HepG2 (cell line): Measurements from ENCODE around the gene CACNG7. TPM values are rescaled to one million over a fixed set of nuclear protein-coding genes. Genes with fewer than 3 reads are reported as not detected.

Experiments used
- ATAC-seq: fragments of 200-7000 bp; cut with Tn5 transposase; 3 replicates; pipeline ENCODE4 v1.9.1; 2020; ENCODE audit warnings: mild to moderate bottlenecking, moderate library complexity
- Bru-seq: library from RNA; stranded (reverse); fragments of 400-500 nt; gene quantifications from one replicate; lab custom pipeline; 2021; lab: Mats Ljungman, UMichigan
- BruChase-seq, 2 experiments: library from RNA; stranded (reverse); fragments of 400-500 nt; gene quantifications; one replicate each; lab custom pipeline; 2021; lab: Mats Ljungman, UMichigan
- BruUV-seq: library from RNA; stranded (reverse); fragments of 400-500 nt; replicated peaks from 2 replicates; lab custom pipeline; 2021; lab: Mats Ljungman, UMichigan
- CTCF ChIA-PET: fragments of 300-600 bp; formaldehyde crosslinking; extraction: SDS; loops from one replicate; lab custom pipeline; 2021; ENCODE audit warnings: low total read pairs, inconsistent platforms, low intra/inter-chr PET ratio; lab: Yijun Ruan, JAX
- POLR2A ChIA-PET: fragments of 350-600 bp; sonication (Branson Sonifier 250); formaldehyde crosslinking; loops from one replicate; lab custom pipeline; 2020; ENCODE audit warnings: antibody characterized with exemption, inconsistent platforms; lab: Yijun Ruan, JAX
- DNase-seq: peaks from one replicate; pipeline ENCODE4 v3.0.0-alpha.2; 2015; ENCODE audit warnings: low spot score
- FAIRE-seq: peaks from 3 replicates; lab custom pipeline; 2011; peaks lifted over from hg19 to GRCh38; lab: Jason Lieb, UNC
- H2AFZ ChIP-seq: one replicate; pipeline ENCODE4 v1.6.1; 2011; ENCODE audit warnings: low read length, inconsistent platforms
- H3K27ac ChIP-seq: fragments of 300-600 bp; 3 replicates; pipeline ENCODE4 v1.8.0; 2011; ENCODE audit warnings: mixed run types, mild to moderate bottlenecking, mixed read lengths, low read length, inconsistent platforms; ENCODE audit not compliant: insufficient read depth; ENCODE audit errors: extremely low read length
- H3K27me3 ChIP-seq, 2 experiments: fragments of 200-600 bp in 1 of 2; 2 replicates in 1 of 2; 3 replicates in 1 of 2; pipeline versions ENCODE4 v1.6.0 to v1.8.0; 2011; ENCODE audit warnings: low read length in 2 of 2, mild to moderate bottlenecking in 2 of 2, moderate library complexity in 2 of 2, inconsistent platforms in 1 of 2; ENCODE audit not compliant: insufficient read depth in 2 of 2, control insufficient read depth in 1 of 2
- H3K36me3 ChIP-seq, 2 experiments: fragments of 200-600 bp in 1 of 2; replicated peaks in 1 of 2; 2 replicates in 1 of 2; 3 replicates in 1 of 2; pipeline versions ENCODE4 v1.5.1 to v1.8.0; 2011; ENCODE audit warnings: low read length in 2 of 2, inconsistent platforms in 1 of 2; ENCODE audit not compliant: insufficient read depth in 2 of 2, control insufficient read depth in 1 of 2
- H3K4me1 ChIP-seq: 2 replicates; pipeline ENCODE4 v1.5.1; 2012; ENCODE audit warnings: low read length, inconsistent platforms; ENCODE audit not compliant: insufficient read depth
- H3K4me2 ChIP-seq: 2 replicates; pipeline ENCODE4 v1.6.0; 2011; ENCODE audit warnings: low read depth, low read length, inconsistent platforms
- H3K4me3 ChIP-seq, 3 experiments: fragments of 200-600 bp in 1 of 3; sonication (generic), shearing (Covaris generic) in 1 of 3; replicated peaks in 1 of 3; 2 replicates each; pipeline ENCODE4 v1.5.1; 2011 to 2016; ENCODE audit warnings: low read length in 3 of 3, inconsistent platforms in 2 of 3, low read depth in 2 of 3, mild to moderate bottlenecking in 2 of 3, control low read depth in 1 of 3, mixed read lengths in 1 of 3; ENCODE audit not compliant: insufficient read depth in 1 of 3
- H3K79me2 ChIP-seq: one replicate; pipeline ENCODE4 v1.6.1; 2011; ENCODE audit warnings: low read length, inconsistent platforms; ENCODE audit not compliant: insufficient read depth
- H3K9ac ChIP-seq: 2 replicates; pipeline ENCODE4 v1.6.0; 2011; ENCODE audit warnings: mild to moderate bottlenecking, low read depth, low read length, inconsistent platforms; ENCODE audit not compliant: insufficient read depth
- H3K9me3 ChIP-seq: 2 replicates; pipeline ENCODE4 v1.5.1; 2012; ENCODE audit warnings: mild to moderate bottlenecking, low read length
- H4K20me1 ChIP-seq: 2 replicates; pipeline ENCODE4 v1.6.0; 2011; ENCODE audit warnings: inconsistent platforms, mild to moderate bottlenecking, low read length, moderate library complexity; ENCODE audit not compliant: insufficient read depth
- ATF1 ChIP-seq: IDR thresholded peaks from 2 replicates; pipeline ENCODE4 v1.6.1; 2016; ENCODE audit warnings: mild to moderate bottlenecking, control low read depth
- DNMT1 ChIP-seq: sonication (generic); formaldehyde crosslinking; IDR thresholded peaks from 2 replicates; pipeline ENCODE4 v1.5.1; 2020; ENCODE audit warnings: mild to moderate bottlenecking, missing genetic modification reagents
- IRF2 ChIP-seq: IDR thresholded peaks from 2 replicates; pipeline ENCODE4 v1.6.1; 2018; ENCODE audit warnings: missing genetic modification reagents, missing compliant biosample characterization
- KDM3A ChIP-seq: IDR thresholded peaks from 2 replicates; pipeline ENCODE4 v1.6.1; 2018; ENCODE audit warnings: low read depth, missing compliant biosample characterization
- KDM5B ChIP-seq: sonication (generic); formaldehyde crosslinking; IDR thresholded peaks from 2 replicates; pipeline ENCODE4 v1.4.0; 2020; ENCODE audit warnings: missing genetic modification reagents, mild to moderate bottlenecking, borderline replicate concordance
- MAFF ChIP-seq: IDR thresholded peaks from 2 replicates; pipeline ENCODE4 v1.6.1; 2011; ENCODE audit warnings: low read depth, low read length, improper control_type of control experiment
- NFE2 ChIP-seq: sonication (generic); formaldehyde crosslinking; IDR thresholded peaks from 2 replicates; pipeline ENCODE4 v1.4.0; 2020; ENCODE audit warnings: missing genetic modification reagents
- NRL ChIP-seq: sonication (generic); formaldehyde crosslinking; IDR thresholded peaks from 2 replicates; pipeline ENCODE4 v1.5.0; 2020; ENCODE audit warnings: missing genetic modification reagents, mild to moderate bottlenecking, moderate library complexity, borderline replicate concordance
- SRF ChIP-seq: IDR thresholded peaks from 2 replicates; pipeline ENCODE4 v1.6.1; 2011; ENCODE audit warnings: mild to moderate bottlenecking, low read depth, low read length, moderate library complexity
- U2AF1 ChIP-seq: fragments of 200-400 bp; formaldehyde crosslinking; optimal IDR thresholded peaks from 2 replicates; pipeline ENCODE3; 2017; ENCODE audit warnings: mild to moderate bottlenecking, low read depth, low read length
- ZNF17 ChIP-seq: sonication (generic); formaldehyde crosslinking; IDR thresholded peaks from 2 replicates; pipeline ENCODE4 v1.5.0; 2020; ENCODE audit warnings: mild to moderate bottlenecking, missing genetic modification reagents
- ZNF564 ChIP-seq: sonication (generic); formaldehyde crosslinking; IDR thresholded peaks from 2 replicates; pipeline ENCODE4 v1.8.1; 2023; ENCODE audit warnings: mild to moderate bottlenecking, missing genetic modification reagents
- ZNF572 ChIP-seq: sonication (generic); formaldehyde crosslinking; IDR thresholded peaks from 2 replicates; pipeline ENCODE4 v1.5.1; 2020; ENCODE audit warnings: mild to moderate bottlenecking, missing genetic modification reagents
- WGBS: methylation state at CpG from one replicate; pipeline ENCODE4 v1.1.6; 2017; ENCODE audit warnings: low lambda C conversion rate; 5-methylcytosine and 5-hydroxymethylcytosine counted together
- in situ Hi-C: cut with HindIII; loops from 2 replicates; pipeline ENCODE4 v1.10.0; 2017; ENCODE audit warnings: low pct_unique_long_range_greater_than_20kb; ENCODE audit not compliant: extremely low pct_ligation_motif_present
- intact Hi-C: fragments of 100-400 bp; cut with micrococcal nuclease; formaldehyde crosslinking; loops from one replicate; pipeline ENCODE4 v1.10.0; 2022; ENCODE audit not compliant: unreplicated experiment
- long read RNA-seq, 2 experiments: library from RNA in 1 of 2; library from polyadenylated mRNA in 1 of 2; stranded (forward) in 1 of 2; unstranded in 1 of 2; transcript quantifications; one replicate each; pipeline ENCODE4 v2.0.0, GENCODE V29; 2019 to 2022
- polyA minus RNA-seq, 3 experiments: library from RNA; depleted of rRNA, polyadenylated mRNA; stranded (reverse); fragments of >200 nt; gene quantifications; 2 replicates each; pipeline ENCODE4 v1.2.3, GENCODE V29; 2011; ENCODE audit warnings: low replicate concordance in 1 of 3
- polyA plus RNA-seq, 8 experiments: library from polyadenylated mRNA; depleted of rRNA in 3 of 8; stranded (reverse) in 7 of 8; unstranded in 1 of 8; fragments of >200 nt; fragmentation: Illumina TruSeq in 4 of 8; extraction: Trizol in 4 of 8; gene quantifications; 2 replicates each; pipeline versions ENCODE4 v1.2.1 to v1.2.3, GENCODE V29; 2011 to 2016; ENCODE audit warnings: low read depth in 4 of 8, missing spikeins in 1 of 8, mixed read lengths in 1 of 8; ENCODE audit not compliant: insufficient read depth in 1 of 8
- total RNA-seq, 5 experiments: library from RNA; depleted of rRNA; stranded (reverse); fragments of >200 nt; fragmentation: Illumina TruSeq; extraction: Trizol; gene quantifications; 2 replicates each; pipeline ENCODE4 v1.2.3, GENCODE V29; 2016; ENCODE audit warnings: low read depth in 1 of 5
- TF ChIP-seq, protein P1 (sequence below): IDR thresholded peaks from 2 replicates; pipeline ENCODE4 v1.6.1; 2016
- TF ChIP-seq, protein P2 (sequence below): sonication (generic); formaldehyde crosslinking; IDR thresholded peaks from 2 replicates; pipeline ENCODE4 v1.4.0; 2020; ENCODE audit warnings: missing genetic modification reagents

CACNG7 gene, protein sequence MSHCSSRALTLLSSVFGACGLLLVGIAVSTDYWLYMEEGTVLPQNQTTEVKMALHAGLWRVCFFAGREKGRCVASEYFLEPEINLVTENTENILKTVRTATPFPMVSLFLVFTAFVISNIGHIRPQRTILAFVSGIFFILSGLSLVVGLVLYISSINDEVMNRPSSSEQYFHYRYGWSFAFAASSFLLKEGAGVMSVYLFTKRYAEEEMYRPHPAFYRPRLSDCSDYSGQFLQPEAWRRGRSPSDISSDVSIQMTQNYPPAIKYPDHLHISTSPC
- total RNA-seq (2016; rRNA removed; fragmentation: Illumina TruSeq; extraction: Trizol) (not detected in 2 replicates), polyA plus RNA-seq (2011; rRNA removed) (not detected in 2 replicates), polyA minus RNA-seq (2011; rRNA and poly(A)+ RNA removed; ENCODE audit: low replicate concordance) (not detected in 2 replicates), Bru-seq, nascent RNA (not detected), BruChase-seq, experiment 1, labeled RNA remaining after a 6-hour chase (percentile 6 among the genes with signal in this experiment), BruChase-seq, experiment 2, labeled RNA remaining after a 2-hour chase (percentile 3 among the genes with signal in this experiment)
- total RNA-seq (2016; cell fraction: cytosol; rRNA removed; fragmentation: Illumina TruSeq; extraction: Trizol; ENCODE audit: low read depth) = not detected in 2 replicates
- total RNA-seq (2016; cell fraction: insoluble cytoplasmic fraction; rRNA removed; fragmentation: Illumina TruSeq; extraction: Trizol) = not detected in 2 replicates
- not detected in 2 replicates for total RNA-seq (2016; cell fraction: membrane; rRNA removed; fragmentation: Illumina TruSeq; extraction: Trizol)
- total RNA-seq (2016; cell fraction: nucleus; rRNA removed; fragmentation: Illumina TruSeq; extraction: Trizol) = not detected in 2 replicates
- not detected in 2 replicates for polyA plus RNA-seq (2011; cell fraction: cytosol; rRNA removed)
- not detected in 2 replicates for polyA plus RNA-seq (2011; cell fraction: nucleus; rRNA removed)
- not detected in 2 replicates for polyA plus RNA-seq (2012)
- not detected in 2 replicates for polyA plus RNA-seq (2016; cell fraction: cytosol; fragmentation: Illumina TruSeq; extraction: Trizol; ENCODE audit: low read depth)
- not detected in 2 replicates for polyA plus RNA-seq (2016; cell fraction: insoluble cytoplasmic fraction; fragmentation: Illumina TruSeq; extraction: Trizol; ENCODE audit: low read depth)
- not detected in 2 replicates for polyA plus RNA-seq (2016; cell fraction: membrane; fragmentation: Illumina TruSeq; extraction: Trizol; ENCODE audit: low read depth)
- not detected in 2 replicates for polyA plus RNA-seq (2016; cell fraction: nucleus; fragmentation: Illumina TruSeq; extraction: Trizol; ENCODE audit: insufficient read depth, low read depth)
- not detected in 2 replicates for polyA minus RNA-seq (2011; cell fraction: cytosol; rRNA and poly(A)+ RNA removed)
- polyA minus RNA-seq (2011; cell fraction: nucleus; rRNA and poly(A)+ RNA removed) = not detected in 2 replicates
- long read RNA-seq, experiment 1 = 0 reads
- long read RNA-seq, experiment 2 = 0 reads

DNA sequence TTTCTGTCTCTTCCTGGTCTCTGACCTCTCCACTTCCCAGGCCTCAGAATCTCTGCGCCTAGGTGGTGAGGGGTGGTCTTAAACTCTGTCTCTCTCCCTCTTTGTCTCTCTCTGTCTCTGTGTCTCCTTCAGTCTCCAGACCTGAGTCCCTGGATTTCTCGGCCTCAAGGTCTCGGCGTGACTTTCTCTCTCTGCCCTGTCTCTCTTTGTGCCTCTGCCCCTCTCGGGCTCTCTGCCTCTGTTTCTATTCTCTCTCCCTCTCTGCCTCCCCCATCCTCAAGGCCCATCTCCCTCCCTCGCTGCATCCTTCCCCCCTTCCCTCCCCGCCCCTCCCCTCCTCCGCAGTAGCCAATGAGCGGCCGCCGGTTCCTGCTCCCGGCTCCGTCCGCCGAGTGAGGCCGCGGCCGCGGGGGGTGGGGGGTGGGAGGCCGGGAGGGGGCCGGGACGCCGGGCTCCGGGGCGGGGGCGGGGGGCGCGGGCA, at the start of gene CACNG7:
CACNG7 (plus strand) TSS at position 344 of the 481 bp plus-strand sequence. CDS start 3,554 bp downstream, outside the sequence.
- ATAC-seq = no peak
- no peak for FAIRE-seq
- no TSS peak for BruUV-seq
- Histone ChIP-seq H3K27ac (no peak within 1 kb of the TSS), H3K4me1 (no peaks in the 10 kb centered on the region), H2AFZ (no peak within 1 kb of the TSS), H3K36me3 (no peaks in the 10 kb centered on the region), H3K4me3 (no peak within 1 kb of the TSS; a peak in 1 of 6 replicates), H3K4me2 (no peak within 1 kb of the TSS), H3K9ac (no peak within 1 kb of the TSS), H3K79me2 (no peaks in the 10 kb centered on the region), H3K27me3 (peaks cover 13 to 45% of the 10 kb centered on the region in 2 experiments), H4K20me1 (peaks cover 7% of the 10 kb centered on the region; the same call in 1 of the 2 replicates), H3K9me3 (no peaks in the 10 kb centered on the region)
- ChIA-PET POLR2A (no interaction called here), CTCF (no interaction called here)
- DNase-seq = no peak
- in situ Hi-C loops = loop anchor here (10.0 kb wide), 1 partner anchor 116 kb away; no protein-coding TSS in a partner anchor
- intact Hi-C loops = loop anchor here (5.0 kb wide), 1 partner anchor 113 kb away; no protein-coding TSS in a partner anchor
- 11% methylated on average over 15 of the region's 28 CpGs for WGBS
- TF ChIP-seq NRL (CRISPR knock-in tag) (no peak), U2AF1 (no peak), ZNF564 (no peak), IRF2 (CRISPR knock-in tag) (no peak), KDM5B (CRISPR knock-in tag) (no peak), ZNF572 (no peak), ATF1 (no peak), ZNF17 (no peak), SRF (no peak), DNMT1 (no peak), NFE2 (CRISPR knock-in tag) (no peak), KDM3A (CRISPR knock-in tag) (no peak), MAFF (no peak)
- TF ChIP-seq, protein P1, sequence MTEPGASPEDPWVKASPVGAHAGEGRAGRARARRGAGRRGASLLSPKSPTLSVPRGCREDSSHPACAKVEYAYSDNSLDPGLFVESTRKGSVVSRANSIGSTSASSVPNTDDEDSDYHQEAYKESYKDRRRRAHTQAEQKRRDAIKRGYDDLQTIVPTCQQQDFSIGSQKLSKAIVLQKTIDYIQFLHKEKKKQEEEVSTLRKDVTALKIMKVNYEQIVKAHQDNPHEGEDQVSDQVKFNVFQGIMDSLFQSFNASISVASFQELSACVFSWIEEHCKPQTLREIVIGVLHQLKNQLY (CRISPR knock-in tag) = no peak
- TF ChIP-seq, protein P2, sequence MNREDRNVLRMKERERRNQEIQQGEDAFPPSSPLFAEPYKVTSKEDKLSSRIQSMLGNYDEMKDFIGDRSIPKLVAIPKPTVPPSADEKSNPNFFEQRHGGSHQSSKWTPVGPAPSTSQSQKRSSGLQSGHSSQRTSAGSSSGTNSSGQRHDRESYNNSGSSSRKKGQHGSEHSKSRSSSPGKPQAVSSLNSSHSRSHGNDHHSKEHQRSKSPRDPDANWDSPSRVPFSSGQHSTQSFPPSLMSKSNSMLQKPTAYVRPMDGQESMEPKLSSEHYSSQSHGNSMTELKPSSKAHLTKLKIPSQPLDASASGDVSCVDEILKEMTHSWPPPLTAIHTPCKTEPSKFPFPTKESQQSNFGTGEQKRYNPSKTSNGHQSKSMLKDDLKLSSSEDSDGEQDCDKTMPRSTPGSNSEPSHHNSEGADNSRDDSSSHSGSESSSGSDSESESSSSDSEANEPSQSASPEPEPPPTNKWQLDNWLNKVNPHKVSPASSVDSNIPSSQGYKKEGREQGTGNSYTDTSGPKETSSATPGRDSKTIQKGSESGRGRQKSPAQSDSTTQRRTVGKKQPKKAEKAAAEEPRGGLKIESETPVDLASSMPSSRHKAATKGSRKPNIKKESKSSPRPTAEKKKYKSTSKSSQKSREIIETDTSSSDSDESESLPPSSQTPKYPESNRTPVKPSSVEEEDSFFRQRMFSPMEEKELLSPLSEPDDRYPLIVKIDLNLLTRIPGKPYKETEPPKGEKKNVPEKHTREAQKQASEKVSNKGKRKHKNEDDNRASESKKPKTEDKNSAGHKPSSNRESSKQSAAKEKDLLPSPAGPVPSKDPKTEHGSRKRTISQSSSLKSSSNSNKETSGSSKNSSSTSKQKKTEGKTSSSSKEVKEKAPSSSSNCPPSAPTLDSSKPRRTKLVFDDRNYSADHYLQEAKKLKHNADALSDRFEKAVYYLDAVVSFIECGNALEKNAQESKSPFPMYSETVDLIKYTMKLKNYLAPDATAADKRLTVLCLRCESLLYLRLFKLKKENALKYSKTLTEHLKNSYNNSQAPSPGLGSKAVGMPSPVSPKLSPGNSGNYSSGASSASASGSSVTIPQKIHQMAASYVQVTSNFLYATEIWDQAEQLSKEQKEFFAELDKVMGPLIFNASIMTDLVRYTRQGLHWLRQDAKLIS = no peak
